ENCODE measurements around the gene HAX1. TPM values are rescaled to one million over a fixed set of nuclear protein-coding genes. Genes with fewer than 3 reads are reported as not detected.
"Not testable (repeated sequence)": the region's sequence is repeated elsewhere in the genome, so short reads cannot be mapped to it uniquely, and the experiment has no call there.

The HAX1 gene
- total and polyA plus RNA-seq, 5 experiments from 2014 or later = 112 to 170 (median 165) TPM

DNA sequence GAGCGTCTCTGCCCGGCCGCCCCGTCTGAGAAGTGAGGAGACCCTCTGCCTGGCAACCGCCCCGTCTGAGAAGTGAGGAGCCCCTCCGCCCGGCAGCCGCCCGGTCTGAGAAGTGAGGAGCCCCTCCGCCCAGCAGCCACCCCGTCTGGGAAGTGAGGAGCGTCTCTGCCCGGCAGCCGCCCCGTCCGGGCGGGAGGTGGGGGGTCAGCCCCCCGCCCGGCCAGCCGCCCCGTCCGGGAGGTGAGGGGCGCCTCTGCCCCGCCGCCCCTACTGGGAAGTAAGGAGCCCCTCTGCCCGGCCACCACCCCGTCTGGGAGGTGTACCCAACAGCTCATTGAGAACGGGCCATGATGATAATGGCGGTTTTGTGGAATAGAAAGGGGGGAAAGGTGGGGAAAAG, 15.2 kb downstream of the HAX1 start:
- H3K27me3 Mint-ChIP-seq, POLR2A ChIA-PET, H3K4me3 Mint-ChIP-seq, DNase-seq, H3K27ac Mint-ChIP-seq, H3K36me3 Mint-ChIP-seq, H3K4me1 Mint-ChIP-seq, ATAC-seq, H3K9me3 Mint-ChIP-seq: not testable (repeated sequence)

DNA sequence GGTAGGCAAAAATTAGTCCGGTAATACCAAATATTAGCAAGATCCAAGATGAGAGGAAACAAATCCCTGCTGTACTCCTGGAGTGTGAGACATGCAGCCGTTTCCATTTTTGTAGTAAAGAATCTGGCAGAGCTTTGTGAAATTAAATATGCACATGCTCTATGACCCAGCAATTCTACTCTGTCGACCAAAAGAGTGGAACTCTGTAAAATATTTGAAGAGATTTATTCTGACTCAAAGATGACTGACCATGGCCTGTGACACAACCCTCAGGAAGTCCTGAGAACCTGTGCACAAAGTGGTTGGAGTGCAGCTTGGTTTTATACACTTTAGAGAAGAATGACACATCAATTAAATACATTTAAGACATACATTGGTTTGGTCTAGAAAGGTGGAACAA, 16.2 kb downstream of the HAX1 start:
- POLR2A ChIA-PET = no interaction called here

DNA sequence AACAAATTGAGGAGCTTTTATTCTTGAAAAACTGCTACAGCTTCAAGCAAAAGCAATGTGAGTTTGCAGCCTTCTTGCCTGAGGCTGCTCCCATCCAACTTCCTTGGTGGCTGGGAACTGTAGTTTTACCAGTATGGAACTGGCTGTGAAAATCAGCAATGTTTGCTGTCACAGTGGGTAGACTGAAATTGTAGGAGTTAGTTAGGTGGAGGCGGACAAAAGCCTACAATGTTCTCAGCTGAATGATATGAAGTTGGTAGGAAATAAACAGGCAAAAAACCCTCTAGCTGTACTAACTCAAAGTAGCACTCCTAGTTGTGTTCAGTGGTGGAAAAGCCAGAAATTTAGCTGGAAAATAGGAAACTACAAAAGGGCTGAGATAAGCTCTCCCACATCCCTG, 18.5 kb downstream of the HAX1 start:
- Mint-ChIP-seq H3K4me3 (no peak overlapping the region), H3K4me1 (no peaks in the 10 kb centered on the region), H3K27me3 (peaks cover 0 to 8% (median 0%) of the 10 kb centered on the region in 5 donors), H3K27ac (no peak overlapping the region), H3K36me3 (peaks cover 0 to 9% (median 7%) of the 10 kb centered on the region in 3 donors), H3K9me3 (peaks cover 3 to 26% (median 17%) of the 10 kb centered on the region in 9 donors)
- no peak for ATAC-seq
- POLR2A ChIA-PET = no interaction called here
- no peak for DNase-seq

More for the DNA sequence above, 16.2 kb downstream of the HAX1 start:
- Mint-ChIP-seq H3K4me1 (no peaks in the 10 kb centered on the region), H3K27me3 (peaks cover 0 to 7% (median 0%) of the 10 kb centered on the region in 5 donors), H3K27ac (no peak overlapping the region), H3K4me3 (no peak overlapping the region), H3K36me3 (peaks cover 0 to 4% (median 4%) of the 10 kb centered on the region in 3 donors), H3K9me3 (peaks cover 0 to 8% (median 5%) of the 10 kb centered on the region in 9 donors)
- no peak for DNase-seq
- ATAC-seq = no peak

DNA sequence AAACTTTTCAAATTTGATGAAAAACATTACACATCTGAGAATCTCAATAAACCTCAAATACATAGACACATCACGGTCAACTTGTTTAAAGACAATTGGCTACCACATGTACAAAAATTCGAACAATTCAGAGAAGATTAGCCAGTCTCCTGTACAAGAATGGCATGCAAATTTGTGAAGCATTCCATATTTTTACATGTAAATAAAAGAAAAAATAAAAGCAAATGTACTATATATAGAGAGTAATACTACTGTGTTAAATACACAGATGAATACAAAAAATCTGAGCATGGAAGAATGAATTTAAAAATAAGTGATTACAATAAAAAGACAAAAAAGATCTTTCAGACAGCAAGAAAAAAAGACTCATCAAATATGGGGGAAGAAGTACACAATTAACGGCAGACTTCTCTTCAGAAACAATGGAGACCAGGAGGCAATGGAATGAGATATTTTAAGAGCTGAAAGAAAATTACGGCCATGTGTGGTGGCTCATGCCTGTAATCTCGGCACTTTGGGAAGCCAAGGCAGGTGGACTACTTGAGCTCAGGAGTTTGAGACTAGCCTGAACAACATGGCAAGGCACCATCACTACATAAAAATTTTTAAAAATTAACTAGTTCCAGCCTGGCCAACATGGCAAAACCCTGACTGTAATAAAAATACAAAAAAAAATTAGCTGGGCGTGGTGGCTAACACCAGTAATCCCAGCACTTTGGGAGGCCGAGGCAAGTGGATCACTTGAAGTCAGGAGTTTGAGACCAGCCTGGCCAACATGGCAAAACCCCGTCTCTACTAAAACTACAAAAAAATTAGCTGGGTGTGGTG, 23.2 kb downstream of the HAX1 start:
- no peak overlapping the region for H3K4me3 Mint-ChIP-seq
- no peaks in the 10 kb centered on the region for H3K4me1 Mint-ChIP-seq
- peaks cover 0 to 3% (median 0%) of the 10 kb centered on the region in 5 donors for H3K27me3 Mint-ChIP-seq
- POLR2A ChIA-PET = no interaction called here
- no peak for ATAC-seq
- H3K36me3 Mint-ChIP-seq = peaks cover 0 to 9% (median 7%) of the 10 kb centered on the region in 3 donors
- H3K9me3 Mint-ChIP-seq = peaks cover 3 to 33% (median 18%) of the 10 kb centered on the region in 9 donors
- peak in 1 of 10 donors; percentile 9 for DNase-seq
- H3K27ac Mint-ChIP-seq = no peak overlapping the region

DNA sequence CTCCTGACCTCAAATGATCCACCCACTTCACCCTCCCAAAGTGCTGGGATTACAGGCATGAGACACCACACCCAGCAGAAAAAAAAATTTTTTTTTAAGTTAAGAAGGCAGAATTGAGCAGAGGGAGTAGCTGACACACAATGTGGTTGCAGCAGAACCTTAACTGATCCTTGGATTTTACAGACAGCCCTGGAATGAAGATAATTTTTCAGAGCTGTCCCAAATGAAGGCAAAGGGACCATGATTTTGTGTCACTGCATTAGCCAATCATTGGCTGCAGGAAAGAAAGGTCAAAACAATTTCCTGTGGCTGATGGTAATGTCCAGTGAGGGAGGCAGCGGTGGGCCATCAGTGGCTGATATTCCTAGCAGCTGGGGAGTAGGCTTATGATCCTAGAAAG, 29.2 kb downstream of the HAX1 start:
- DNase-seq (no peak), ATAC-seq (no peak)
- Mint-ChIP-seq H3K27me3 (no peaks in the 10 kb centered on the region), H3K9me3 (peaks cover 0 to 5% (median 0%) of the 10 kb centered on the region in 9 donors), H3K27ac (no peak overlapping the region), H3K4me1 (no peaks in the 10 kb centered on the region), H3K4me3 (no peak overlapping the region), H3K36me3 (no peaks in the 10 kb centered on the region)
- POLR2A ChIA-PET = interaction anchor here (0.5 to 0.7 kb wide), 3 partner anchors 159 to 672 kb away, joined by 3 to 6 read pairs (median 5); no protein-coding TSS in a partner anchor

DNA sequence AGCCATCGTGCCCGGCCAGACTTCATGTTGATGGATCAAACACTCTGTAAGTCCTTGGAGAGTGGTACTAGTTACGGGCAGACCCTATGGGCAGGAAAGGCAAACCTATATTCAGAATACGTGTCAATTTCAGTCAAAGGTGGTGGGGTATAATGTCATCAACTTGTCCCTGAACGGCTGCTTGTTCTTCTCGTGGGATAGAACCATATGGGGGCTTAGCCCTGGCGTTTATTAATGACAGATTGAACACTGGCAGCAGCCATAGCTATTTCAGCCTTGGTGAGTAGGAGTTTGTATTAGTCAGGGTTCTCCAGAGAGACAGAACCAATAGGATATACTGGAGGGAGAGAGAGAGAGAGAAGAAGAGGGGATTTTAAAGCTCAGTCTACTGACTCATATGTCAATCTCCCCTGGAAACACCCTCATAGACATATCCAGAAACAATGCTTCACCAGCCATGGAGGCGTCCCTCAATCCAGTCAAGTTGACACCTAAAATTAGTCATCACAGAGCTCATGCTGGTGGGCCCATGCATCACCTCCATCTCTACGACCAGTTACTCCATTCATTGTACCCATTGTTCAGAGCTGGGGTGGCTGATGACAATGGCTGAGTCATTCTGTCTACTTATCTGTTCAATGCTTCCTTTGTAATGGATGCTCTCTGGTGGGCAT, 32.4 kb downstream of the HAX1 start:
- H3K27me3 Mint-ChIP-seq = no peaks in the 10 kb centered on the region
- no peak overlapping the region for H3K4me3 Mint-ChIP-seq
- peak overlapping the region in 1 of 10 donors; percentile 57 for H3K27ac Mint-ChIP-seq
- POLR2A ChIA-PET = no interaction called here
- peaks cover 0 to 3% (median 0%) of the 10 kb centered on the region in 4 donors for H3K4me1 Mint-ChIP-seq
- DNase-seq (no peak), ATAC-seq (no peak)
- H3K36me3 Mint-ChIP-seq = no peaks in the 10 kb centered on the region
- H3K9me3 Mint-ChIP-seq = no peaks in the 10 kb centered on the region

DNA sequence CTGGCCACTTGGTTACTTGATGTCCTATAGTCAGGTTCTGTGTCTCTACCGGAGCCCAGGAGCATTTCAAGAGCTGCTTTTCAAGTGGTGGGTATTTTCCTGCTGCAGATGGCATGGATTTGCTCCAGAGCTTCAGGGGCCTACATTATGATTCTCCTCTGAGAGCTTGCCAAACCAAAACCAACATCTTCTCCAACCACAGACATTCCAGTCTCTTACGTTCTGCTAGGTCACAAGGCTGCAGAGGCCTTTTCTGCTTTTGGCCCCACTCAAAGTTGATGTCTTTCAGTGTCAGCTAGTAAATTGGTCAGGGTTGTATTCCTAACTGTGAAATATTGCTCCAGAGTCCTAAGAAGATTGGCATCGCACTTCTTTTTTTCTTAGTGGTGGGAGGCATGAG, 33.7 kb downstream of the HAX1 start:
- POLR2A ChIA-PET = interaction anchor here (0.9 kb wide), 1 partner anchor 22 kb away, joined by 3 read pairs; no protein-coding TSS in a partner anchor
- no peak overlapping the region for H3K4me3 Mint-ChIP-seq
- no peaks in the 10 kb centered on the region for H3K9me3 Mint-ChIP-seq
- DNase-seq = no peak
- ATAC-seq = no peak
- peaks cover 0 to 3% (median 0%) of the 10 kb centered on the region in 4 donors for H3K4me1 Mint-ChIP-seq
- H3K36me3 Mint-ChIP-seq = no peaks in the 10 kb centered on the region
- no peak overlapping the region for H3K27ac Mint-ChIP-seq
- H3K27me3 Mint-ChIP-seq = no peaks in the 10 kb centered on the region

DNA sequence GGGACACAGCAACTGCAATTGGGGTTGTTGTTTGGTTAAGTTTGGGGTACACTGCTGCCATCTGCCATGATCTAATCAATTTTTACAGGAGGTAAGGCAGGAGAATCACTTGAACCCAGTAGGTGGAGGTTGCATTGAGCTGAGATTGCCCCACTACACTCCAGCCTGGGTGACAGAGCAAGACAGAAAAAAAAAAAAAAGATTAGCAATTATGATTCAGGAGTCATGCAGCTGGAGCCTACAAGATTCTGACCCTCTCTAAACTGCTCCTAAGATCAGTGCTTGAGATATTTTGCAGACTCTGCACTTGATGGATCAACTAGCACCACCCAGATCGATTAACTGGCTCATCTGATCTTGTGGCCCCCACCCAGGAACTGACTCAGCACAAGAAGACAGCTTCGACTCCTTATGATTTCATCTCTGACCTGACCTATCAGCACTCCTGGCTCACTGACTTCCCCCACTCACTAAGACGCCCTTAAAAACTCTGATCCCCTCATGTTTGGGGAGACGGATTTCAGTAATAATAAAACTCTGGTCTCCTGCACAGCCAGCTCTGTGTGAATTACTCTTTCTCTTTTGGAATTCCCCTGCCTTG, 35.3 kb downstream of the HAX1 start:
- H3K4me3 Mint-ChIP-seq, H3K4me1 Mint-ChIP-seq, H3K27me3 Mint-ChIP-seq, DNase-seq, H3K9me3 Mint-ChIP-seq, ATAC-seq, H3K36me3 Mint-ChIP-seq: not testable (repeated sequence)
- POLR2A ChIA-PET = interaction anchor here (0.6 kb wide), 1 partner anchor 18 kb away, joined by 3 read pairs; no protein-coding TSS in a partner anchor
- H3K27ac Mint-ChIP-seq = peak overlapping the region in 1 of 10 donors; percentile 59

DNA sequence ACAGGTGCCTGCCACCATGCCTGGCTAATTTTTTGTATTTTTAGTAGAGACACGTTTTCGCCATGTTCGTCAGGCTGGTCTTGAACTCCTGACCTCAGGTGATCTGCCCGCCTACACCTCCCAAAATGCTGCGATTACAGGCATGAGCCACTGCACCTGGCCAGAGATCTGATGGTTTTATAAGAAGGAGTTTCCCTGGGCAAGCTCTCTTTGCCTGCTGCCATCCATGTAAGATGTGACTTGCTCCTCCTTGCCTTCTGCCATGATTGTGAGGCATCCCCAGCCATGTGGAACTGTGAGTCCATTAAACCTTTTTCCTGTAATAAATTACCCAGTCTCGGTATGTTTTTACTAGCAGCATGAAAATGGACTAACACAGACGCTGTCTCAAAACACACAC, 36.7 kb downstream of the HAX1 start:
- H3K4me3 Mint-ChIP-seq, H3K36me3 Mint-ChIP-seq, ATAC-seq, H3K4me1 Mint-ChIP-seq, H3K9me3 Mint-ChIP-seq, DNase-seq, H3K27me3 Mint-ChIP-seq: not testable (repeated sequence)
- POLR2A ChIA-PET = interaction anchor here (0.6 kb wide), 1 partner anchor 94 kb away, joined by 9 read pairs; no protein-coding TSS in a partner anchor
- H3K27ac Mint-ChIP-seq = peak overlapping the region in 1 of 10 donors; percentile 59

DNA sequence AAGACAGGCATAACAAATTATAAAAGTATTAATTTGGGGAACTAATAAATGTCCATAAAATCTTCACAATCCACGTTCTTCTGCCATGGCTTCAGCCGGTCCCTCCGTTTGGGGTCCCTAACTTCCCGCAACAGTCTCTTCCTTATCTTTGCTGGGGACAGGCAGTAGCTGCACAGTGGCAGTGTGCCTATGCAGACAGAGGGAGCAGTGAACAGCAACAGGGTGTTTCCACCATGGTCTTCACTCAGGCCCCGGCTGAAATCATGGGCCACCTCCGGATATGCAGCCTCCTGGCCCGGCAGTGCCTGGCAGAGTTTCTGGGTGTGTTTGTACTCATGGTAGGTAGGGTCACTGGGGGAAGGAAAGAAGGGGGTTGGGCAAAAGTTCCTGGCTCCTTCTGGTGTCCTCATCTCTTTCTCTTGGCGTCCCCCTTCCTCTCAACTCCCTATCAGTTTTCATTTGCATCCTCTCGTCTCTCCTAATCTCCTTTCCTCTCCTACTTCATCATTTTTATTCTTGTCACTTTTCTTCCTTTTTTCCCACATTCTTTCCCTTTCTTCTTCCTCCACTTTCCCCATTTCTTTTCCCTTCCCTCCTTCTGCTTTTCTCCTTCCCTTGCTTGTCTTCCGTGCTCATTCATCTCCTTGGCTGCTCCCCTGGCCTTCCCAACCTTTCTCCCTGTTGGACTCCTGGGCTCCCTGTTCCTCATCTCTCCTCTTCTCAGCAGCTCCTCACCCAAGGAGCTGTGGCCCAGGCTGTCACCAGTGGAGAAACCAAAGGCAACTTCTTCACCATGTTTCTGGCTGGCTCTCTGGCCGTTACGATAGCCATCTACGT, 40.0 kb downstream of the HAX1 start:
- not testable (repeated sequence) for H3K36me3 Mint-ChIP-seq, H3K27me3 Mint-ChIP-seq, H3K27ac Mint-ChIP-seq

DNA sequence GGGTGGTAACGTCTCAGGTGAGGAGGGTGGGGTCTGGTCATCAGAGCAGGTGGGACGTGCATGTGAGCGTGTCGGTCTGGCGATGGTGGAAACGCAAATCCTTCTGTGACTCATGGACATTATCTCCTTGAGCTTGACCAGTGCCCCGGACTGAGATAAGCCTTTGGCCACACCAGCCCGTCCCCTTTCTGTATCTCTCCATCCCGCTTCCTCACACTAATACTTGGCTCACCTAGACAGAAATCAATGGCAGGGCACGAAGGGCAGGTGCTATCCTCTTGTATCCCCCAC, 40.6 kb downstream of the HAX1 start:
- no peak overlapping the region for H3K4me3 Mint-ChIP-seq
- H3K4me1 Mint-ChIP-seq = peaks cover 0 to 1% (median 0%) of the 10 kb centered on the region in 4 donors
- POLR2A ChIA-PET = no interaction called here
- DNase-seq (no peak), ATAC-seq (no peak)
- no peak overlapping the region for H3K27ac Mint-ChIP-seq
- H3K9me3 Mint-ChIP-seq = peaks cover 0 to 16% (median 1%) of the 10 kb centered on the region in 9 donors
- peaks cover 0 to 2% (median 0%) of the 10 kb centered on the region in 5 donors for H3K27me3 Mint-ChIP-seq
- peaks cover 0 to 6% (median 0%) of the 10 kb centered on the region in 3 donors for H3K36me3 Mint-ChIP-seq

More for the DNA sequence above, 40.0 kb downstream of the HAX1 start:
- H3K4me1 Mint-ChIP-seq, POLR2A ChIA-PET, ATAC-seq, DNase-seq, H3K4me3 Mint-ChIP-seq: not testable (repeated sequence)
- peaks cover 0 to 12% (median under 1%) of the 10 kb centered on the region in 9 donors for H3K9me3 Mint-ChIP-seq

DNA sequence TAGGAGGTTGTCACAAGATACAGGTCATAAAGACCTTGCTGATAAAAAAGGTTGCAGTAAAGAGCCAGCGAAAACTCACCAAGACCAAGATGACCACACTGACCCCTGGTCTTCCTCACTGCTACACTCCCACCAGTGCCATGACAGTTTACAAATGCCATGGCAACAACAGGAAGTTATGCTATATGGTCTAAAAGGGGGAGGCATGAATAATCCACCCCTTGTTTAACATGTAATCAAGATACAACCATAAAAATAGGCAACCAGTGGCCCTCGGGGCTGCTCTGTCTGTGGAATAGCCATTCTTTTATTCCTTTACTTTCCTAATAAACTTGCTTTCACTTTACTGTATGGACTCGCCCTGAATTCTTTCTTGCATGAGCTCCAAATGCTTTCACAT, 41.8 kb downstream of the HAX1 start:
- H3K36me3 Mint-ChIP-seq, H3K27me3 Mint-ChIP-seq, H3K4me1 Mint-ChIP-seq, POLR2A ChIA-PET, H3K27ac Mint-ChIP-seq, ATAC-seq, H3K4me3 Mint-ChIP-seq, DNase-seq: not testable (repeated sequence)
- H3K9me3 Mint-ChIP-seq = peaks cover 0 to 16% (median 1%) of the 10 kb centered on the region in 9 donors
